NCI-H2196 treated with DMSO at 0.1 percent for 48 hours (cell line): ENCODE data around the gene SIPA1L3.

Experiments
- DNase-seq: peaks from one replicate; lab custom pipeline; 2025; ENCODE audit not compliant: unreplicated experiment; lab: John Stamatoyannopoulos, UW

Gene SIPA1L3

DNA sequence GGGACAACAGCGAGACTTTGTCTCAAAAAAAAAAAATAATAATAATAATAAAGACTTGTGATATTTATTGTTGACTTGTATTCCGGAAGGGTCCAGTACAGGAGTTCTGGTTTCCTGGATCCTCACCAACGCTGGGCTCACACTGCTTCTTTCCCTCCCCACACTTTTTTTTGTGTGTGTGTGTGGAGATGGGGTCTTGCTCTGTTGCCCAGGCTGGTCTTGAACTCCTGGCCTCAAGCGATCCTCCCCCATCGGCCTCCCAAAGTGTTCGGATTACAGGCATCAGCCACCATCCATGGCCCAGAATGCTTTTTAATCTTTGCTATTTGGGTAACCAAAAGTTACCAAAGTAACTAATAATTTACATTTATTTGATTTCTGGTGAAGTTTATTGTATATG is 39.1 kb downstream of the SIPA1L3 start:
- DNase-seq: no peak

DNA sequence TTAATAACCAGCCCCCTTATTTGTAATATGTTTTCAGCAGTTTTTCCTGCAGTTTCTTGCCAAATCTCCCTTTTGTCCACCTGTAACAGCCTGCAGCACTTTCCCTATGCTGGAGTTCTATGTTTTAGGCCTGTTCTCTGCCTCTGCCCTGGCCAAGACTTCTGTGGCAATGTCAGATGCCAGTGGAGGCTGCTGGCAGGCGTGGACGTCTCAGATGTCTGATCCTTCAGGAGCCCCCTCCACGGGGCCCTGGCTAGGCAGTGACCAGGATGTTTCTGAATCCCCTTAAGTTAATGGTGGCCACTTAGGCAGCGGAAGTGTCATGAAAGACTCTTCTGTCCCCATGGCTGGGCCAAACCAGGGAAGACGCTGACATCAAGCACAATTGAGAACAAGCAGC is 40.8 kb downstream of the SIPA1L3 start:
- DNase-seq: no peak

DNA sequence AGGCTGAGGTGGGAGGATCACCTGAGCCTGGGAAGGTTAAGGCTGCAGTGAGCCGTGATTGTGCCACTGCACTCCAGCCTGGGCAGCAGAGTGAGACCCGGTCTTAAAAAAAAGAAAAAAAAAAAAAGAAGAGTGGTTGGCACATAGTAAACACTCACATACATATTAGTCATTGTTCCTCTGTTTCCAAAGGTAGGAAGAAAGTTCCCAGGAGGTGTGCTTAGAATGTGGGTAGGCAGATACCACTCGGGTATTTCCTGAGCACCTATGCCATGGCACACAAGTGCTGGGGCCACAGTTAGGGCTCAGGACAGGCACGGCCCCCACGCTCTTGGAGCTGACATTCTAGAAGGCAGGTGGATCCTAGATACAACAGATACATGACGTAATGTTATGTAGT is 41.4 kb downstream of the SIPA1L3 start:
- no peak for DNase-seq

DNA sequence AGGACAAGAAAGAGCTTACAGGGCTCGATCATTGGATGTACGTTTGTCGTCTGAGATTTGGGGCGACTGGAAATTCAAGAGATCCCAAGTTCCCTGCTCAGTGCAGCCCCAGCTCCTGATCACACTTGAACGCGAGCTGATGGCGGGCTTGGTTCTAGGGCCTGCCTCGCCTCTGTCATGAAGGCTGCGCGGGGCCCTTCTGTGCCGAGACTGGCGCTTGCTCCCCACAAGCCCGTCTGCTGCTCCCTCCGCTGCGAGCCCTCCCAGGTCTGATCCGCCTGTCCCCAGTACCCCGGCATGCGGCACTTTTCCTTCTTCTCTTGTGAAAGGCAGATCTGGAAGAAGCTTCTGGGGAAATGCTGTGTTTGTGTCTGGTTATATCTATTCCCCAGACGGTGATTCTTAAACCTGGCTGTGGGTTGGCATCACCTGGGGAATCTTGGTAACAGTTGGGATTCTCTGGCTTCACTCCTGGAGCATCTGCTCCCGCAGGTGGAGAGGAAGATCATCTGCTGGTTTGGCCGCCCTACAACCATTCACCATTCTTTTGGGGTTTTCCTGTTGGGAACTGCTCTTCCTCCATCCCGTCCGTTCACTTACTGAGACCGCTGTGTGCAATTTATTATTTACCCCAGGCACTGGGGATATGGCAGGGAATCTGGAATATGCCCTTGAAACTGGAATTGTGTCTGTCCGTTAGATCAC is 43.6 kb downstream of the SIPA1L3 start:
- DNase-seq: no peak

DNA sequence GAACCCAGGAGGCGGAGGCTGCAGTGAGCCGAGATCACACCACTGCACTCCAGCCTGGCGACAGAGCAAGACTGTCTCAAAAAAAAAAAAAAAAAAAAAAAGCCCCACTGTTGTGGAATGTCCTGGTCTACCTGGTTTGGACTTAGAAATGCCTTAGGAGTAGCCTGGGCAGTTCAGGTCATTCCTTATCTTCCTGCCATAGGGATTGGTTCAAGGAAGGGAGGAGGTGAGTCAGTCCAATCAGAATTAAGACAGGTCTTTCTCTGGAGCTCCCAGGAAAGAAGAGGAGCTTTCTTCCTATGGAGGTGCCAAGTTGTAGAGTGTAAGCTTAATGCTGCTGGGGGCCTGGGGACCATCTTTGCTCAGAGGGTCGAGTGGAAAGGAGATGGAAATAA is 44.8 kb downstream of the SIPA1L3 start:
- no peak for DNase-seq

DNA sequence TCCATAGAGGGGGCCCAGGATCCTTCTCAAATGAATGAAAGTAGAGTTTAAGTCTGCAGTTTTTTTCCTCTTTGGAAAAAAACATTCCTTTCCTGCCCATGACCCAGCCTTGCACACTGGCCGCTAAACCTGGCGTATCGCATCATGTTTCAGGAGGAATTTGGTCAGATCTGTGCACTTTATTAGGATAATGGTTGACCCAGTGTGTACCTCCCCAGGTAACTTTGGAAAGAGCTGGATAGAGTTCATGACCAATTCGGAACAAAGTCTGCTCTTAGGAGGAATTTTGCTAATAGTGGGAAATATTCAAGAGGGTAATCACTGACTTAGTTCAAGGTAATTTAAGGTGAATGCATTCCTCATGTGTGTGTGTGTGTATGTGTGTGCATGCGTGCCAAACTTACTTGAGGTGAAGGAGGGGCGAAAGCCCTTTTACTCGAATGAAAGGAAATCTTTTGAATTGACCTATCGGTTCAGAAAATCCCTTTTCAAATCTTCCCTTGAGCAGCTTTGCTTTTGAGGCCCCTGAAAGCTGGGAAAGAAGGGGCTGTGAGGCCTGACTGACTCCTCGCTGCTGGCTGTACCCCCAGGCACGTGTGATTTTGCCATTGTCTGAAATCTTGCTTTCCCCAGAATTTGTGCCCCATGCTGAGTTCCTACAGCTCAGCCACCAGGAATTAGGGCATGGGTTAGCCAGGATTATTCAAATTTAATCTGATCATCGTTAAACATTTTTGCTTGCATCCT is 46.3 kb downstream of the SIPA1L3 start:
- DNase-seq: no peak

DNA sequence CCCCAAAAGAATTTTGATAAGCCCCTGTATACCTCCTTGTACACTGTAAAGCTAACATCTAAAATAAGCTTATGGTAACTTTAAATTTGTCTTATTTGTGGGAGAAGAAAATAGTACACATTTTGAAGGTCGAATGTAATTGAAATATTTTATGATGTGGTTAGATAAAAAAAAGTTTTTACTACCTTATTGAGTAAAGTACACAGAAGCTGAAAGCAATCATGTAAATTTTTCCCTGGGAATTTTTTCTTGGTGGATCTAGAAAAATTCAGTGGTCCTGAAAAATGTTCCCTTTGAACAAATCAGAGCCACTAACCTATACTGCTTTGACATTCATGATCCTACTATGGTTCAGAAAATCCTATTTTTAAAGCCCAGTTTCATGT is 46.9 kb downstream of the SIPA1L3 start:
- no peak for DNase-seq

DNA sequence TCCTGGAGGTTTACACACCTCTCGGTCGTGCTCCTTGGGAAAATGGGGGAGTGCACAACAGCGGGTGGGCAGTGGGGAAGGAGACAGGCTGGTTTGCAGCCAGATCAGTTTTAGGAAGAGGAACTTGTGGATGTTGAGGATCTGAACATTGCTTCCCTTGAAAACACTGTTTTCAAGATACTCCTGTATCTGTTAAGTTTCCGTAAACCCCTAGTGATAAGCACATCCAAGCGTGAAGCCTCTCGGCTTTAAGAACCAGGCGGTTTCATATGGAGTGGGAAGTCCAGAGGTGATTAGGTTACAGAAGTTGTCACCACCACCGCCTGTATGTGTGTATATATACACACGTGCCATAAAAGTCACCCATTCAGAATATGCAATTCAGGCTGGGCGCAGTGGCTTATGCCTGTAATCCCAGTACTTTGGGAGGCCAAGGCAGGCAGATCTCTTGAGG is 47.4 kb downstream of the SIPA1L3 start:
- no peak for DNase-seq

DNA sequence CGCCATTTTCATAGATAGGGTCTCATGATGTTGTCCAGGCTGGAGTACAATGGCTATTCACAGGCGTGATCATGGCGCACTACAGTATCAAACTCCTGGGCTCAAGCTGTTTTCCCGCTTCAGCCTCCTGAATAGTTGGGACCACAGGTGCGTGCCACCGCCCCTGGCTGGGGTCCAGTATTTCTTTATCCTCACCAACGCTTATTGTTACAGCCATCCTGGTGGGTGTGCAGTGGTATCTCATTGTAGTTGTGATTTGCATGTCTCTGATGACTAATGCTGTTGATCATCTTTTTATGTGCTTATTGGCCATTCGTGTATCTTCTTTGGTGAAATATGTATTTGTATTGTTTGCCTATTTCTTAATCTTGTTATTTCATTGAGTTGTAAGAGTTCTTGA is 49.0 kb downstream of the SIPA1L3 start:
- DNase-seq: no peak

DNA sequence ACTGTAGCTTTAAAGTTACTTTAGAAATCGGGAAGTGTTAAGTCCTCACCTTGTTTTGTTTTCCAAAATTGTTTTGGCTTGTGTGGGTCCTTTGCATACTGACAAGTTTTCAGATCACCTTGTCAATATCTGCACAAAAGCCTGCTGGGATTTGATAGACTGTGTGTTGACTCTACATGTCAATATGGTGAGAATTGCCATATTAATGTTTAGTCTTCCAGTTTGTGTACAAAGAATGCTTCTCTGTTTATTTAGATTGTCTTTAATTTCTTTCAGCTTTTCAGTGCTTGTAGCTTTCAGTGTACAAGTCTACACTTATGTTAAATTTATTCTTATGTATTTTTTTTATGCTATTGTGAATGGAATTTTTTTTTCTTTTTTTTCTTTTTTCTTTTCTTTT is 50.2 kb downstream of the SIPA1L3 start:
- DNase-seq: no peak

DNA sequence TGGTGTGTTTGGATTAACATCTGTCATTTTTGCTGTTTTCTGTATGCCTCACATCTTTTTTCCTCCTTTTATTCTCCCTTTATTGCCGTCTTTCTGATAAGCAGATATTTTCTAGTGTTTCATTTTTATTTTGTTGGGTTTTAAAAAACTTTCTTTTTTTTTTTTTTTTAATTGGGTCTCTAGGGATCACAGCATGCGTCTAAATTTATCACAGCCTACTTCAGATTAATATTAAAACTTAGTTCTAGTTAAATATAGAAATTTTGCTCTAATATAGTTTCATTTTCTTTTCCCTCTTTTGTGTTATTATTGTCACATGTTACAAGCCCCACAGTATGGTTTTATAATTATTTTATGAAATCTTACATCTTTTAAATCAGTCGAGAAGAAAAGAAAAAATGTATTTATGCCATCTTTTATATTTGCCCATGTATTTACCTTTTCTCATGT is 52.7 kb downstream of the SIPA1L3 start:
- no peak for DNase-seq

DNA sequence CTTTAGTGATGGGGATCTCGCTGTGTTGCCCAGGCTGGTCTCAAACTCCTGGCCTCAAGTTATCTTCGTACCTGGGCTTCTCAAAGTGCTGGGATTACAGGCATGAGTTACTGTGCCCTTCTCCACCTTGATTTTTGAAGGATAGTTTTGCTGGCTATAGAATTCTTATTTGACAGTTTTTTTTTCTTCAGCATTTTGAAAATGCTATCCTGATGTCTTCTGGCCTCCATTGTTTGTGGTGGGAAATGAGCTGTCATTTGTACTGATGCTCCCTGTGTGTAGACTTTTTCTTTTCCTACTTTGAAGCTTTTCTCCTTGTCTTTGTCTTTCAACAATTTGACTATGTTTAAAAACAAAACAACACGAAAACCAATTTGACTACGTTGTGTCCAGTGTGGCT is 54.2 kb downstream of the SIPA1L3 start:
- DNase-seq: no peak

DNA sequence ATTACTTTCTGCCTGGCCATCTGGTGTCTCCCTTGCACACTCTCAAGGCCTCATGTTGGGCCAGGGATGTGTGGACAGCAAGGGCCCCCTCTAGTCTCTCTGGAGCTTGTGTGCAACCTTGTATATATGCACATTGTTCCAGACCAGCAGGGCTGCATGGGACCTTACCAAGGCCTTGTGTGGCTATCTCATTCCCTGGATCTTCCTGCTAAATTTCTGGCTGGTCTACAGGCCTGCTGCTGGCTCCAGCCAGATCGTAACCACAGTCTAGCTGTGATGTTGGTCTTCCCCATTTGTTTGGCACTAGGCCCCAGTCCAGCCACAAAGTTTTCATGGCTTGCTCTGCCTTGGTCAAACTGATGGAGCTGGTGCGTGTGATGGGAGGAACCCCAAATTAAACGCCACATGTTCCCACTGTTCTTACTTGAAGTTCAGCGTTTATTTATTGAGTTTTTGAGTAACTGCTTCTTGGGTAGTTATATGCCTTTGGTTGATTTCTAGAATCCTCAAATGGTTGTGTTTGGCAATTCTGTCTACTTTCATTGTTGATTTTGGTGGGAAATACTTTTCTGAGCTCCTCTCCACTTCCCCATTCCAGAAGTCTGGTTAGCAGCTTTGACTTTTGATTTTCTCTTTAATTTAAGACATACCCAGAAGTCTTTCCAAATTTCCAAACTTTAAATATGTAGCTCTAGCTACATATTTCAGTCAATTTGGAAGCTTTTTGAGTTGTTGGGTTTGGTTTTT is 56.4 kb downstream of the SIPA1L3 start:
- DNase-seq: no peak

DNA sequence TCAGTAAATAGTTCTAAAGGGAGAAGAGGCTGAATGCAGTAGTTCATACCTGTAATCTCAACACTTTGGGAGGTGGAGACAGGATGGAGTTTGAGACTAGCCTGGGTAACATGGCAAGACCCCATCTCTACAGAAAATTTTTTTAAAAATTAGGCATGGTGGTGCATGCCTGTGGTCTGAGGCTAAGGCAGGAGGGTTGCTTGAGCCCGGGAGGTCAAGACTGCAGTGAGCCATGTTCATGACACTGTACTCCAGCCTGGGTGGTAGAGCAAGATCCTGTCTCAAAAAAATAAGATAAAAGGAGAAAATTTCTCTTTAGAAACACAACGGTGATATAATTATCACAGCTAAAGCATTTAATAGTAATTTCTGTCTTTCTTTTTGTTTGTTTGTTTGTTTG is 57.1 kb downstream of the SIPA1L3 start:
- DNase-seq: no peak

DNA sequence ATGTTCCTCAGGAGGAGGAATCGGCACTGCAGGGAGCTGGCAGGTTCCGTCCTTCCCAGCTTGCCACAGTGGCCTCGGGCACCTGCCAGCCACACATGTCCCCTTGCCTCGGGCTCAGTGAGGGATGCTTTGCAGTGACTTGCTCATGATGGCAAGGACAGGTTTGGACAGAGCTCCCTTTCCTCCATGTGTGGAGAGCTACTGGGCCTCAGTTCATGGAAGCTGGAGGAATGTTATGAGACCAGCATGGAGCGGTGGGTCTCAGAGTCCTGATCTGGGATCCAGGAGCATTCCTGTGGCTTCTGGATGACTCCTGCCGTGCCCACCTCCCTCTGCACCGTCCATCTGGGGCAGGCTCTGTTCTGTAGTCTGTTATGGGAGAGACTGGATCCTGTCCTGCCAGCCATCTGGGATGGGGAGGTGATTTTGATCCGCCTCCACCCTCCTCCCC is 59.2 kb downstream of the SIPA1L3 start:
- no peak for DNase-seq

DNA sequence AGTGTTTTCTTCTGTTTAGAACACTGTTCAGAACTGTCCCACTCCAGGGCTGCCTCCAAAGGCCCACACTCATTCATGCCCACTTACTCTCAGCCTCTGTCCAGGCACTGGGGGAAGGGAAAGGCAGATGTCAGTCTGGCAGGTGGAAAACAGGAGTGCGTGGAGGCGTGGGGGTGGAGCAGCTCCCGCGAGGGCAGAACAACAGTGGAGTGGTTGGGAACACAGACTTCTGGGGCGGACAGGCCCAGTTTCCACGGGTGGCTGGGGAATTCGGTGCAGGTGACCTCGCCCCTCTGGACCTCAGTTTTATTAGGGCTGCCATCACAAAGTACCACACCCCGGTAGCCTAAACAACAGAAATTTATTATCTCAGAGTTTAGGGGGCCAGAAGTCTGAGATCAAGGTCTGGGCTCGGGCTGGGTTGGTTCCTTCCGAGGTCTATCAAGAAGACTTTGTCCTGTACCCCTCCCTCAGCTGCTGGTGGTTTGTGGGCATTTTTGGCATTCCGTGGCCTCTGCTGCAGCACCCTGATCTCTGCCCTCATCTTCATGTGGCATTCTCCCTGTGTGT is 59.7 kb downstream of the SIPA1L3 start:
- DNase-seq: no peak

DNA sequence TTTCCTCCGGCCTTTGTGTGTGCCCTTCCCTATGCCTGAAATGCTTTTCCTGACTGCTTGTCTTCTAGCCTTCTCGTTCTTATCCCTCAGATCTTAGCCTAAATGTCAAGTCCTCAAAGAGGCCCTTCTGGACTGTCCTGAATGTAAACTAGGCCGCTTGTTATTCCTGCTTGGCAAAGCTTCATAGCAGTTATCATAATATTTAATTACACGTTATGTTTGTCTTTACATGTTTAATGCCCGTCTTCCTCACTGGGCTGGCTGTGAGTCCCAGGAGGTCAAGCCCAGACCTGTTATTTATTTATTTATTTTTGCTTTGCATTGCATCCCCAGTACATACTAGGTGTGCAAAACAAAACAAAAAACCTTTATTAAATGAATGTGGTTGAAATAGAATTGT is 62.7 kb downstream of the SIPA1L3 start:
- peak; percentile 23 for DNase-seq

DNA sequence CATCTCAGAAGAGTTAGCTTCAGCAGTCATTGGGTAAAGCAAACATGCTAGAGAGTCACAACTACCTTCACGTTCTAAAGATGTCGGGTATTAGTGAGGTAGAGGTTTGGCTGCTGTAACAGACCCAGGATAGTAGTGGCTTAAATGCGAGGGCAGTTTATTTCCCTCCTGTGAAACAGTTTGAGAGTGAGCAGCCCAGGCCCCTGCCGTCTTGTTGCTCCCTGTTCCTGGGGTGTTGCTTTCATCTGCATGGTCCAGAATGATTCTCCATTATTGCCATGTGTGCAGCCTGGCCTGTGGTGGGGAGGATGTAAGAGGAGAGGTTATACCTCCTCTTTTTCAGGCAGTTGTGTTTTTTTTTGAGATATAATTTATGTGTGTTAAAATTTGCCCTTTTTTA is 63.7 kb downstream of the SIPA1L3 start:
- no peak for DNase-seq

DNA sequence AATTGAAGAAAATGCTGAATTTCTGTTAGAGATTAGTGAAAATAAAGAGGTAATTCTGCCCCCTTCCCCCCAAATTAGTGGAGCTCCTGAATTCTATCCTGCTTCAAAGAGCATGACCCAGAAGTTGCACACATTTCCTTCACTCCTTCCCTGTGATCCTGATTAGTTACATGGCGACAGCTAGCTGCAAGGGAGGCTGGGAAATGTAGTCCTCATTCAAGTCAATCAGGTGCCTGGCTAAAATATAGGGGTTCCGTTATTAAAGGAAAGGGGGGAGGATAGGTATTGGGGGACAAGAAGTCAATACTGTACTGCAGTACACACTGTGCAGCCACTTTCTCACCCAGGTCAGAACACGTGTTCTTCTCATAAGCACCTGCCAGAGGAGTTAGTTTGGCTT is 65.8 kb downstream of the SIPA1L3 start:
- DNase-seq: no peak

DNA sequence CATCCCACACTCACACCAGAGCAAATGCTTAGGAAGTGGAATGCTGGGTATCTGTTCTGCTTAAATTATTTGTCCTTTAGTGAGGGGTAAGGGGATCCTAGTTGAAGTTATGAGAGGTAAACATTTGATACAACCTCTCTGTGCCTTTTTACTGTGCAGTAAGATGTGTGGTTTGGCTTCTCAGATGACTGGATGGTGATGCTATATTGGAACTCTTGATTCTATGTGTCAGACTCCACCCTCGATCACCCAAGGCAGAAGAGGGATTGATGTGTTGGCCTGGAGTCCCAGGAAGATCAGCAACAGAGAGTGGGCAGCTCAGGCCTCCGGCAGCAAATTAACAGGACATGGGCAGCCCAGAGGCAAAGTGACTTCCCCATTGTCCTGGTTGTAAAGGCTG is 66.7 kb downstream of the SIPA1L3 start:
- no peak for DNase-seq

DNA sequence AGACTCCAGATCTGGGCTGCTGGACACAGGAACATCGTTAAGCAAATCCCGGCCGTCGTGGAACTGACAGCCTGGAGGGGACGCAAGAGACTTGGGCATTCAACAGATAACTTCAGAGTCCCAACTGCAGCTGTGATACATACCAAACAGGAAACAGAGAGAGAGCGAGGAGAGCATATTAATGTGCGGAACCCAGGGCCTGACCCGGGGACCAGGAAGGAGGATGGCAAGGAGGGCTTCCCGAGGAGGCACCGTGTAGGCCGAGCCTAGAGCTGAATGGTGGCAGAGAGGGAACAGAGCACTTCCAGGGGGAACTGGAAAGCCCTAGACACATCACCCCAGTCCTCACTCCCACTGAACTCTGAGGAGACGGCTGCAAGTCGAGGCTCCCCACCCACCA is 68.1 kb downstream of the SIPA1L3 start:
- DNase-seq: no peak
